EH (cell line): ENCODE results near the gene EFCAB9.
"Not testable (repeated sequence)": the region's sequence is repeated elsewhere in the genome, so short reads cannot be mapped to it uniquely, and the experiment has no call there.

Experiments used
- DNase-seq: peaks from one replicate; pipeline ENCODE4 v3.0.0-alpha.2; 2015; ENCODE audit warnings: low read depth

The EFCAB9 gene

GRCh38 chr5:172193872-172194271 lies at the start of gene EFCAB9:
Gene EFCAB9 (plus strand): TSS chr5:172194172. CDS start chr5:172194173, 1 bp downstream.
- DNase-seq, result no peak

GRCh38 chr5:172144291-172144815 lies 49.6 kb upstream of the EFCAB9 start:
- peak; percentile 21 for DNase-seq

- no peak for DNase-seq
Measured at GRCh38 chr5:172144931-172145869, 48.8 kb upstream of the EFCAB9 start.

- DNase-seq, result no peak
Measured at GRCh38 chr5:172145870-172146747, 47.9 kb upstream of the EFCAB9 start.

- DNase-seq, result no peak
Measured at GRCh38 chr5:172146748-172147092, 47.3 kb upstream of the EFCAB9 start.

GRCh38 chr5:172147857-172148256 lies 46.1 kb upstream of the EFCAB9 start:
- DNase-seq, result no peak

GRCh38 chr5:172148381-172148780 lies 45.6 kb upstream of the EFCAB9 start:
- no peak for DNase-seq

GRCh38 chr5:172149073-172149472 lies 44.9 kb upstream of the EFCAB9 start:
- DNase-seq, result peak; percentile 93

GRCh38 chr5:172149481-172149880 lies 44.5 kb upstream of the EFCAB9 start:
- not testable (repeated sequence) for DNase-seq

- peak; percentile 68 for DNase-seq
Measured at GRCh38 chr5:172150514-172151425, 43.2 kb upstream of the EFCAB9 start.

GRCh38 chr5:172151661-172152210 lies 42.2 kb upstream of the EFCAB9 start:
- no peak for DNase-seq

- DNase-seq, result no peak
Measured at GRCh38 chr5:172153695-172154094, 40.3 kb upstream of the EFCAB9 start.

- DNase-seq, result not testable (repeated sequence)
Measured at GRCh38 chr5:172155101-172155500, 38.9 kb upstream of the EFCAB9 start.

GRCh38 chr5:172156541-172156994 lies 37.4 kb upstream of the EFCAB9 start:
- DNase-seq, result no peak

- no peak for DNase-seq
Measured at GRCh38 chr5:172159016-172159415, 35.0 kb upstream of the EFCAB9 start.

GRCh38 chr5:172160506-172160905 lies 33.5 kb upstream of the EFCAB9 start:
- DNase-seq, result no peak

- DNase-seq, result peak; percentile 68
Measured at GRCh38 chr5:172162323-172162986, 31.5 kb upstream of the EFCAB9 start.

- no peak for DNase-seq
Measured at GRCh38 chr5:172162987-172163343, 31.0 kb upstream of the EFCAB9 start.

- peak; percentile 38 for DNase-seq
Measured at GRCh38 chr5:172163346-172163745, 30.6 kb upstream of the EFCAB9 start.

- DNase-seq, result no peak
Measured at GRCh38 chr5:172164769-172165212, 29.2 kb upstream of the EFCAB9 start.
